HG02798 (cell line): ENCODE data around the gene SH3YL1.
A peak's percentile ranks its signal among the peaks of the same experiment; 100 is the strongest.

Experiments
- ATAC-seq: cut with Tn5 transposase; IDR thresholded peaks from one replicate; pipeline ENCODE4 v1.9.1; 2021; ENCODE audit warnings: mild to moderate bottlenecking; ENCODE audit not compliant: unreplicated experiment, poor library complexity

SH3YL1 gene

GRCh38 chr2:282371-283263, 18.8 kb upstream of the SH3YL1 start:
- ATAC-seq, result no peak

DNA sequence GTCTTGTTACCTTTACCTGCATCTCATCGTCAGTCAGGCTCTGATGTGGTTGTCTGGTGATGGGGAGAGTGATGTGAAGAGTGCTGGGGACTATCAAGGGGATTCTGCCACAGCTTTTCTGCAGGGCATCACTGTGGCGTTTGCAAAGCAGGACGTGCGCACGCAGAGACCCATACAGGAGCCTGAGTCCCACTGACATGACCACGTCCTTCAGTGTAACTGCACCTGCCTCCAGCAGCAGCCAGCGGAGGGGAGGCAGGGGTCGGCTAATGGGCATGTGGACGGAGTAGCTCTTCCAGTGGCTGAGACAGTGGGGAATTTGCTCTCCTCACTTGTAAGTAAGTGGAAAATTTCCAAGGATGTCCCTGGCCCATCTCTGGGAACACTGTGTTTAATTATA, 17.5 kb upstream of the SH3YL1 start:
- ATAC-seq, result no peak

DNA sequence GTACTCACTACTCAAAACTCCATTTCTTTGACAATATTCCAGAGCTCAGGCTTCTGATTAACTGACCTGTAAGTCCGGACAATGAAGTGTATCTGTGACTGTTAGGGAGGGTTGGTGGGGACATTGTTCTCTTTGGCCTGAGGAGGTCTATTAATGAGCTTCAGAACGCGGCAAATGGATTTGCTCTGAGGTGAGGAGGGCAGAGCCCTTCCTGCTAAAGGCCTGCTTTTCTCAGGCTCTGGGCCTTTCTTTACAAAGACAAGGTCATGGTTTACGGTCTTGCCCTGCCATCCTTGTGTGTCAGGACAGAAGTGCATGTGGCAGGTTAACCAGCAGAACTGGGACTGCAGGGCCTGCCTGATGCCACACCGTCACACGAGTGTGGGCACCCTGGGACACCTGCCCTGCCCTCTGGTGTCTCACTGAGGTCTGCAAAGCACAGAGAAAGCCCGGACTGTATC, 16.8 kb upstream of the SH3YL1 start:
- no peak for ATAC-seq

- ATAC-seq, result no peak
Observed at GRCh38 chr2:279956-280649, 16.3 kb upstream of the SH3YL1 start.

GRCh38 chr2:279366-279765, 15.5 kb upstream of the SH3YL1 start:
- no peak for ATAC-seq

- no peak for ATAC-seq
Observed at GRCh38 chr2:278927-279320, 15.1 kb upstream of the SH3YL1 start.

GRCh38 chr2:278312-278926, 14.6 kb upstream of the SH3YL1 start:
- ATAC-seq, result no peak

DNA sequence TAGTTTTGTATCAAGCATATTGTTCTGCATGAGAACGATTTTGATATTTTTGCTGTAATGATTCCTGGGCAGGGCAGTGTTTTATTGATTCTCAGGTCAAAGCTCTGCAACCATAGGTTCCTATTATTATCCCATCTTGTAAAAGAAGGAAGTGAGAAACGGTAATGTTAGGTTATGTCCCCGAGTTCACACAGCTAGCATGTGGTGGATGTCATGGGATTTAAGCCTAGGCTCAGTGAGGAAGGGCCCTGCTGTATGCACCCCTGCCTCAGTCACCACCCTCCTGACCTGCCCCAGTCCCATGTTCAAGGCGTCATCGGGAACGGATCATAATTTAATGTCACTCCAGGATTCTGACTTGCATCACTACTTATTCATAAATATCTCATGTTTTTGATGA, 11.6 kb upstream of the SH3YL1 start:
- peak; percentile 92 for ATAC-seq

DNA sequence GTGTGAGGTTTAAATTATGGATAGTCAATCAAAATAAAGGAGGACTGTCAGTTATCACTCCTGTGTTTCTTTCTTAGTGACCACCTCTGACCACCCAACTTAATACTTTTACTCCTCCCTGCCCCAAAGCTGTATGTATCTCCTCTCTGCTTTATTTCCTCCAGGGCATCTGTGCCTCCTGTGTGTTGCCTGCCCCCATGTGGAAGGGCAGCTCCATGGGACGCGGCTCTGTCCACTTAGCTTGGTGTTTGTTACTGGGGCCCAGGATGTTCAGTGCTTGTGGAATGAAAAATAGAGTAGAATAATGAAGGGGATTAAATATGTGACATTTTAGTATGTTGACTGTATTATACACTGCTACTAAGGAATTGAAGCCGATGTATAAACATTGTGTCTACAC, 10.7 kb upstream of the SH3YL1 start:
- ATAC-seq, result no peak

GRCh38 chr2:273333-273732, 9.5 kb upstream of the SH3YL1 start:
- no peak for ATAC-seq

- ATAC-seq, result no peak
Observed at GRCh38 chr2:271917-272316, 8.1 kb upstream of the SH3YL1 start.

DNA sequence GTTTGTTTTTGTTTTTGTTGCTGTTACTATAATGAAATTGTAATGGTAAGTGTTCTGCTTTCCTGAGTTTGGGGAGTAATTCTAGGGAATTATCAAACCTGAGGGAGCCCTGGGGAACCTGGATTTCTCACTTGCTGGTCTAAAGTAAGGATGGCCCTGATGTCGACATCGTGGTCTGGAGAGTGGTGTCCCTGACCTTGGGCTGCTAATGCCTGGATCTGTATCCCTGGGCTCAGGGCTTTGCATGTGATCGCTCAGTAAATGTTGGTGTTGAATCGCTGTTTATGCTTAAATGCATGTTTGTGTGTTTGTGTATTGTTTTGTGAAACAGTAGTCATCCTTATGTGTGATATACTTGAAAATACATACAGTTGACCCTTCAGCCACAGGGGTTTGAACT, 7.0 kb upstream of the SH3YL1 start:
- no peak for ATAC-seq

DNA sequence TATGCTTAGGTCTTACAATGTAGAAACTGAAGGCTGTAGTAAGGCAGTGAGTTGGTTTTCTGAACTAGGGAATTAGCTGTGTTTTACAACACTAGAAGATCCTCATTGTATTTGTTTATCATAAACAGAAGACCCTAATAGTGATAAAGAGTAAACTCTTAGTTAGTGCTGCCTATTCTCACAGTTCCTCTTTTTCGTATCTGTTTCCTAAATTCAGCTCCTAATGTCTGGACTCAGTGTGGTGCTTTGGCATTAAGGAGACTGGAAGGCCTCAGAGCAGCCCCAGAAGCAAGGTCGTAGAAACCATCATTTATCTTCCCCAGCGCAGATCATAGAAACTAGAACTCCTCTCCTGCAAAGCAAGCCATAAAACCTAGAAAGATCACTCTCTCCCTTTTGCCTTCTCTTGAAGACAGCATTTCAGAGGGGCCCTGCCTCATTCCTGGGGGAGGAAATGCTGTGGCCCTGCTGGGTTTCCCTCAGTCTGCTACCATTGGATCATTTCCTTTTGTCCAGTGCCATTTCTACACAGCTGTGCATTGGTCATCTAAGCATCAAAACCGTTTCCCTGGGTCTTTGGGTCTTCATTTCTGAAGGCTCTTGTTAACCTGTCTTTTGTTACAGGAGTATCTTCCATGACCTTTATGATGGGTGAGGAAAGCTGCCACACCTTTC, 5.7 kb upstream of the SH3YL1 start:
- no peak for ATAC-seq

- ATAC-seq, result no peak
Observed at GRCh38 chr2:268323-268722, 4.5 kb upstream of the SH3YL1 start.

DNA sequence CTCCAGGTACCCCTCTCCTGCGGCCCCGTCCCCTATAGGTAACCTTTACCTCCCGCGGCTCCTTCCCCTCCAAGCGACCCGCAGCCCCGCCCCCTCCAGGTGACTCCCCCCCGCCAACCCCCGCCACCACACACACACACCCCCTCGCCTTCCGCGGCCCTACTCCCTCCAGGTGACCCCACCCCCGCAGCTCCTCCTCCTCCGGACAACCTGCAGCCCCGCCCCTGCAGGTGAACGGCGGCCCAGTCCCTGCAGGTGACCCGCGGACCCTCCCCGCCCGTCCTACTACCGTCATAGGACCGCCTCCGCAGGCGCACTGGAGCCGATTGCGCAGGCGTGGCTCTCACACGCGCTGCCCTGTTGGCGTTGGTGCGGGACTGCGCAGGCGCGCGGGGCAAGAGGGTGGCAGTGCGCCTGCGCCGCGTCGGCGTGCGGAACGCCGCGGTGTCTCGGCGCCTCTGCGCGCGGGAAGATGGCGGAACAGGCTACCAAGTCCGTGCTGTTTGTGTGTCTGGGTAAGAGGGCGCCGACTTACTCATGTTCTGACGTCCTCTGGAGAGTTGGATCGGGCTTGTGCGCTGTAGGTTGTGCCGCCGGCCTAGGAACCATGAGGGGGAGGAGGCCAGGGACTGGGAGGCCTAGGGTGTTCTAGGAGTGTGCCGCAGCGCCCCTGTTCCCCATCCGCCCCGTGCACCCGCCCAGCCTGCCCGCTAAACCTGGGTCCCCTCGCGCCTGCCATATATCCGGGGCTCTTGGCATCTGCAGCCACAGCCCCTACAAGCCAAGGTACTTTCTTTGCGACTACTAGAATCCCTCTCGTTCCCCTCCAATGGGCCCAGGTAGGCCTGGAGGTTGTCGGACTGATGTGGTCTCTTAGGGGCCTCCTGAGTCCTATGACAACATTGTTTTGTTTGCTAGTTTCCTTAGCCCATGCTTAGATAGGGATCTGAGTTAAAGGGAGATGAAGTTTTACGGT, 949 bp upstream of the SH3YL1 start, which contains the start of gene ACP1:
ACP1 (plus strand) TSS at position 455 of the 976 bp plus-strand sequence; CDS start at position 473, 18 bp downstream.
- ATAC-seq, result peak; percentile 92

GRCh38 chr2:263022-263738, 652 bp downstream of the SH3YL1 start:
- ATAC-seq, result no peak

DNA sequence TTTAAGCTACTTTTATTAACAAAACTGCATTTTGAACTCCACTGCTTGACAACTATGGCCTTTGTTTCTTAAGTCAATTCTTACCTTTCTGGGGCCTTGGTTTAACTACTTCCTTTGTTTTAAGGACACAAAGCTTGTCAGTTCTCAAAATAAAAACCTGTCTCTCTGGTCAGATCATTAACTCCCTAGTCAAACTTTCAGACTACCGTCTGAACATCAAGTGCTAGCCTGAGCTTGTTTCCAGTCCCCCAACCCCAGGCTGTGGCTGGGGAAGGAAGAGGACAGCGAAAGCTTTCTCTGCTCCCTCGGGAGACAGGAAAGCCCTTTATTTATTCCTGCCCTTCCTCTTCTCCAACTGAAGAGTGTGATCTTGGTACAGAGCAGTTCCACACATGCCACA, 1.7 kb downstream of the SH3YL1 start:
- ATAC-seq, result no peak

- ATAC-seq, result no peak
Observed at GRCh38 chr2:260507-261161, 3.2 kb downstream of the SH3YL1 start.
